SK-N-SH (cell line): Measurements from ENCODE around the gene PDZD2. TPM values are rescaled to one million over a fixed set of nuclear protein-coding genes. Genes with fewer than 3 reads are reported as not detected.

ENCODE experiments used
- CTCF ChIA-PET: fragments of 300-600, 350-600 bp; formaldehyde crosslinking; extraction: SDS; loops from one replicate; lab custom pipeline; 2021; lab: Yijun Ruan, JAX
- POLR2A ChIA-PET: fragments of 350-600 bp; sonication (Branson Sonifier 250); formaldehyde crosslinking; extraction: SDS; loops from one replicate; lab custom pipeline; 2020; ENCODE audit warnings: antibody characterized with exemption, inconsistent platforms; lab: Yijun Ruan, JAX
- DNase-seq: peaks from one replicate; pipeline ENCODE4 v3.0.0; 2012
- H2AFZ ChIP-seq: fragments of 200-600 bp; sonication (generic); 2 replicates; pipeline ENCODE4 v1.8.1; 2016; ENCODE audit warnings: antibody characterized with exemption, mild to moderate bottlenecking, low read depth
- H3F3A ChIP-seq: fragments of 200-600 bp; sonication (generic); replicated peaks from 2 replicates; pipeline ENCODE3; 2016; ENCODE audit warnings: antibody characterized with exemption, mild to moderate bottlenecking; ENCODE audit not compliant: insufficient read depth
- H3K27ac ChIP-seq, 2 experiments: fragments of 200-500 bp in 1 of 2; fragments of 200-600 bp in 1 of 2; sonication (Bioruptor generic) in 1 of 2; sonication (generic), shearing (Covaris generic) in 1 of 2; 2 replicates each; pipeline versions ENCODE4 v1.5.1 to v1.6.1; 2014 to 2016; ENCODE audit warnings: low read depth in 2 of 2, inconsistent platforms in 1 of 2, low read length in 1 of 2, mild to moderate bottlenecking in 1 of 2, mixed read lengths in 1 of 2
- H3K27me3 ChIP-seq: fragments of 200-600 bp; sonication (generic), shearing (Covaris generic); 2 replicates; pipeline ENCODE4 v1.6.1; 2016; ENCODE audit warnings: mixed run types; ENCODE audit not compliant: insufficient read depth
- H3K36me3 ChIP-seq, 2 experiments: fragments of 200-500 bp in 1 of 2; fragments of 200-600 bp in 1 of 2; sonication (Bioruptor generic) in 1 of 2; sonication (generic) in 1 of 2; replicated peaks in 1 of 2; 2 replicates each; pipeline versions ENCODE3 to v1.5.1; 2014 to 2016; ENCODE audit warnings: low read length in 1 of 2, mild to moderate bottlenecking in 1 of 2; ENCODE audit not compliant: insufficient read depth in 2 of 2, control insufficient read depth in 1 of 2
- H3K4me1 ChIP-seq, 2 experiments: fragments of 200-500 bp in 1 of 2; fragments of 200-600 bp in 1 of 2; sonication (Bioruptor generic) in 1 of 2; sonication (generic), shearing (Covaris generic) in 1 of 2; 2 replicates each; pipeline versions ENCODE4 v1.5.1 to v1.6.1; 2014 to 2016; ENCODE audit warnings: low read depth in 1 of 2, low read length in 1 of 2, mixed run types in 1 of 2; ENCODE audit not compliant: insufficient read depth in 2 of 2, control insufficient read depth in 1 of 2
- H3K4me2 ChIP-seq: fragments of 200-600 bp; sonication (generic), shearing (Covaris generic); 2 replicates; pipeline ENCODE4 v1.6.1; 2017; ENCODE audit warnings: mixed run types
- H3K4me3 ChIP-seq, 2 experiments: fragments of 200-500 bp in 1 of 2; fragments of 200-600 bp in 1 of 2; sonication (Bioruptor generic) in 1 of 2; sonication (generic), shearing (Covaris generic) in 1 of 2; 2 replicates each; pipeline versions ENCODE4 v1.5.1 to v1.8.1; 2014 to 2016; ENCODE audit warnings: low read depth in 2 of 2, inconsistent platforms in 1 of 2, low read length in 1 of 2, mild to moderate bottlenecking in 1 of 2, mixed read lengths in 1 of 2, moderate library complexity in 1 of 2
- H3K79me2 ChIP-seq: fragments of 200-600 bp; sonication (generic); 2 replicates; pipeline ENCODE4 v1.8.1; 2017; ENCODE audit warnings: mild to moderate bottlenecking; ENCODE audit not compliant: insufficient read depth
- H3K9ac ChIP-seq: fragments of 200-600 bp; sonication (generic); 2 replicates; pipeline ENCODE4 v1.6.1; 2017; ENCODE audit warnings: mixed run types
- H3K9me2 ChIP-seq: fragments of 200-600 bp; sonication (generic); 2 replicates; pipeline ENCODE4 v1.6.1; 2017; ENCODE audit warnings: mixed run types
- H3K9me3 ChIP-seq: fragments of 200-600 bp; sonication (generic); 2 replicates; pipeline ENCODE4 v1.6.1; 2017; ENCODE audit warnings: mixed run types, mild to moderate bottlenecking, moderate library complexity
- H4K20me1 ChIP-seq: fragments of 200-600 bp; sonication (generic); 2 replicates; pipeline ENCODE4 v1.6.1; 2017; ENCODE audit warnings: mild to moderate bottlenecking, mixed run types; ENCODE audit not compliant: insufficient read depth
- ELF1 ChIP-seq: IDR thresholded peaks from 2 replicates; pipeline ENCODE4 v1.4.0; 2012
- GABPA ChIP-seq: IDR thresholded peaks from 2 replicates; pipeline ENCODE4 v1.4.0; 2012; ENCODE audit warnings: low read depth, mild to moderate bottlenecking
- GATA2 ChIP-seq: sonication (generic); formaldehyde crosslinking; IDR thresholded peaks from 2 replicates; pipeline ENCODE4 v1.5.0; 2020; ENCODE audit warnings: mild to moderate bottlenecking, missing genetic modification reagents
- IRF3 ChIP-seq: fragments of 150-350 bp; IDR thresholded peaks from 2 replicates; pipeline ENCODE4 v1.6.1; 2016; ENCODE audit warnings: mild to moderate bottlenecking, low read depth, low read length
- JUND ChIP-seq: IDR thresholded peaks from 2 replicates; pipeline ENCODE4 v1.4.0; 2012
- MEF2A ChIP-seq: IDR thresholded peaks from 2 replicates; pipeline ENCODE4 v1.4.0; 2012; ENCODE audit warnings: low read depth, borderline replicate concordance
- NFIC ChIP-seq: IDR thresholded peaks from 2 replicates; pipeline ENCODE4 v1.4.0; 2012; ENCODE audit warnings: borderline replicate concordance
- RAD21 ChIP-seq: IDR thresholded peaks from 2 replicates; pipeline ENCODE4 v1.6.1; 2012; ENCODE audit warnings: mild to moderate bottlenecking, low read length
- RCOR1 ChIP-seq: fragments of 150-350 bp; IDR thresholded peaks from 2 replicates; pipeline ENCODE4 v1.6.1; 2017; ENCODE audit warnings: antibody characterized with exemption, low read length
- RFX5 ChIP-seq: IDR thresholded peaks from 2 replicates; pipeline ENCODE4 v1.6.1; 2012; ENCODE audit warnings: mild to moderate bottlenecking, improper control_type of control experiment, low read length
- RXRA ChIP-seq: IDR thresholded peaks from 2 replicates; pipeline ENCODE4 v1.4.0; 2012; ENCODE audit warnings: low read depth, mild to moderate bottlenecking, borderline replicate concordance
- SIN3A ChIP-seq: IDR thresholded peaks from 2 replicates; pipeline ENCODE4 v1.6.1; 2012; ENCODE audit warnings: low read depth, mild to moderate bottlenecking, low read length, moderate library complexity, borderline replicate concordance
- TCF12 ChIP-seq: IDR thresholded peaks from 2 replicates; pipeline ENCODE4 v1.4.0; 2012
- WGBS: methylation state at CpG from one replicate; pipeline ENCODE4 v1.1.6; 2017; ENCODE audit warnings: low lambda C conversion rate; 5-methylcytosine and 5-hydroxymethylcytosine counted together
- polyA plus RNA-seq, 3 experiments: library from polyadenylated mRNA; depleted of rRNA; stranded (reverse); fragments of >200 nt; gene quantifications; 2 replicates each; pipeline ENCODE4 v1.2.3, GENCODE V29; 2012
- TF ChIP-seq, protein P1 (sequence below): IDR thresholded peaks from 2 replicates; pipeline ENCODE4 v1.6.1; 2012; ENCODE audit warnings: mild to moderate bottlenecking, low read depth, low read length, moderate library complexity
- TF ChIP-seq, protein P2 (sequence below): IDR thresholded peaks from 2 replicates; pipeline ENCODE4 v1.4.0; 2012; ENCODE audit warnings: low read depth
- TF ChIP-seq, protein P3 (sequence below): IDR thresholded peaks from 2 replicates; pipeline ENCODE4 v1.4.0; 2012; ENCODE audit warnings: low read depth, borderline replicate concordance

PDZD2 gene
- polyA plus RNA-seq, 1 of the 3 experiments (the other 2 are of a cell fraction): 0.13 TPM

GRCh38 chr5:32008746-32009145 lies 369.8 kb downstream of the PDZD2 start:
- H3K4me2 ChIP-seq: no peak overlapping the region
- no peak overlapping the region for H3K4me3 ChIP-seq
- no peak overlapping the region for H3K9ac ChIP-seq
- H3K36me3 ChIP-seq: no peaks in the 10 kb centered on the region
- 80% methylated on average over 9 of the region's 9 CpGs for WGBS
- no peaks in the 10 kb centered on the region for H3K9me3 ChIP-seq
- H3K79me2 ChIP-seq: no peaks in the 10 kb centered on the region
- no peak overlapping the region for H2AFZ ChIP-seq
- POLR2A ChIA-PET: no interaction called here
- no peaks in the 10 kb centered on the region for H3K27me3 ChIP-seq
- no peaks in the 10 kb centered on the region for H4K20me1 ChIP-seq
- H3F3A ChIP-seq: no peaks in the 10 kb centered on the region
- H3K9me2 ChIP-seq: no peaks in the 10 kb centered on the region
- peaks cover 0 to 3% of the 10 kb centered on the region in 2 experiments; a peak in 1 of 4 replicates for H3K4me1 ChIP-seq
- DNase-seq: no peak
- H3K27ac ChIP-seq: no peak overlapping the region
- TF ChIP-seq RCOR1 (no peak), MEF2A (no peak), ELF1 (no peak), RFX5 (no peak), TCF12 (no peak), NFIC (no peak), GATA2 (CRISPR knock-in tag) (no peak), SIN3A (no peak), RAD21 (no peak)
- TF ChIP-seq, protein P1, sequence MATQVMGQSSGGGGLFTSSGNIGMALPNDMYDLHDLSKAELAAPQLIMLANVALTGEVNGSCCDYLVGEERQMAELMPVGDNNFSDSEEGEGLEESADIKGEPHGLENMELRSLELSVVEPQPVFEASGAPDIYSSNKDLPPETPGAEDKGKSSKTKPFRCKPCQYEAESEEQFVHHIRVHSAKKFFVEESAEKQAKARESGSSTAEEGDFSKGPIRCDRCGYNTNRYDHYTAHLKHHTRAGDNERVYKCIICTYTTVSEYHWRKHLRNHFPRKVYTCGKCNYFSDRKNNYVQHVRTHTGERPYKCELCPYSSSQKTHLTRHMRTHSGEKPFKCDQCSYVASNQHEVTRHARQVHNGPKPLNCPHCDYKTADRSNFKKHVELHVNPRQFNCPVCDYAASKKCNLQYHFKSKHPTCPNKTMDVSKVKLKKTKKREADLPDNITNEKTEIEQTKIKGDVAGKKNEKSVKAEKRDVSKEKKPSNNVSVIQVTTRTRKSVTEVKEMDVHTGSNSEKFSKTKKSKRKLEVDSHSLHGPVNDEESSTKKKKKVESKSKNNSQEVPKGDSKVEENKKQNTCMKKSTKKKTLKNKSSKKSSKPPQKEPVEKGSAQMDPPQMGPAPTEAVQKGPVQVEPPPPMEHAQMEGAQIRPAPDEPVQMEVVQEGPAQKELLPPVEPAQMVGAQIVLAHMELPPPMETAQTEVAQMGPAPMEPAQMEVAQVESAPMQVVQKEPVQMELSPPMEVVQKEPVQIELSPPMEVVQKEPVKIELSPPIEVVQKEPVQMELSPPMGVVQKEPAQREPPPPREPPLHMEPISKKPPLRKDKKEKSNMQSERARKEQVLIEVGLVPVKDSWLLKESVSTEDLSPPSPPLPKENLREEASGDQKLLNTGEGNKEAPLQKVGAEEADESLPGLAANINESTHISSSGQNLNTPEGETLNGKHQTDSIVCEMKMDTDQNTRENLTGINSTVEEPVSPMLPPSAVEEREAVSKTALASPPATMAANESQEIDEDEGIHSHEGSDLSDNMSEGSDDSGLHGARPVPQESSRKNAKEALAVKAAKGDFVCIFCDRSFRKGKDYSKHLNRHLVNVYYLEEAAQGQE: no peak
- TF ChIP-seq, protein P2, sequence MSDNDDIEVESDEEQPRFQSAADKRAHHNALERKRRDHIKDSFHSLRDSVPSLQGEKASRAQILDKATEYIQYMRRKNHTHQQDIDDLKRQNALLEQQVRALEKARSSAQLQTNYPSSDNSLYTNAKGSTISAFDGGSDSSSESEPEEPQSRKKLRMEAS: no peak
- TF ChIP-seq, protein P3, sequence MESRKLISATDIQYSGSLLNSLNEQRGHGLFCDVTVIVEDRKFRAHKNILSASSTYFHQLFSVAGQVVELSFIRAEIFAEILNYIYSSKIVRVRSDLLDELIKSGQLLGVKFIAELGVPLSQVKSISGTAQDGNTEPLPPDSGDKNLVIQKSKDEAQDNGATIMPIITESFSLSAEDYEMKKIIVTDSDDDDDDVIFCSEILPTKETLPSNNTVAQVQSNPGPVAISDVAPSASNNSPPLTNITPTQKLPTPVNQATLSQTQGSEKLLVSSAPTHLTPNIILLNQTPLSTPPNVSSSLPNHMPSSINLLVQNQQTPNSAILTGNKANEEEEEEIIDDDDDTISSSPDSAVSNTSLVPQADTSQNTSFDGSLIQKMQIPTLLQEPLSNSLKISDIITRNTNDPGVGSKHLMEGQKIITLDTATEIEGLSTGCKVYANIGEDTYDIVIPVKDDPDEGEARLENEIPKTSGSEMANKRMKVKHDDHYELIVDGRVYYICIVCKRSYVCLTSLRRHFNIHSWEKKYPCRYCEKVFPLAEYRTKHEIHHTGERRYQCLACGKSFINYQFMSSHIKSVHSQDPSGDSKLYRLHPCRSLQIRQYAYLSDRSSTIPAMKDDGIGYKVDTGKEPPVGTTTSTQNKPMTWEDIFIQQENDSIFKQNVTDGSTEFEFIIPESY: no peak
- TF ChIP-seq, all 33 proteins: peak for 0
- CTCF ChIA-PET: interaction anchor here (1.6 kb wide), 1 partner anchor 68 kb away, joined by 5 read pairs; no protein-coding TSS in a partner anchor

- Histone ChIP-seq H3F3A (no peaks in the 10 kb centered on the region), H3K36me3 (no peaks in the 10 kb centered on the region), H3K9me3 (no peaks in the 10 kb centered on the region), H3K4me3 (no peak overlapping the region), H3K27me3 (no peaks in the 10 kb centered on the region; the same call in 1 of the 2 replicates), H3K9me2 (no peaks in the 10 kb centered on the region), H3K4me2 (no peak overlapping the region), H4K20me1 (no peaks in the 10 kb centered on the region), H3K79me2 (no peaks in the 10 kb centered on the region), H3K27ac (no peak overlapping the region), H3K9ac (no peak overlapping the region), H3K4me1 (peaks cover 0 to 14% of the 10 kb centered on the region in 2 experiments; a peak in 1 of 4 replicates), H2AFZ (no peak overlapping the region)
- ChIA-PET POLR2A (no interaction called here), CTCF (interaction anchor here (0.6 to 1.2 kb wide), 2 partner anchors 13 to 63 kb away, joined by 3 read pairs; no protein-coding TSS in a partner anchor)
- WGBS: 53% methylated on average over 5 of the region's 7 CpGs
- DNase-seq: no peak
- no peak for TF ChIP-seq GABPA
- no peak for TF ChIP-seq RXRA
- TF ChIP-seq SIN3A: no peak
- TF ChIP-seq MEF2A: no peak
- TF ChIP-seq JUND: no peak
- TF ChIP-seq GATA2 (CRISPR knock-in tag): no peak
- TF ChIP-seq IRF3: no peak
Measured at GRCh38 chr5:32013658-32014057, 374.7 kb downstream of the PDZD2 start.
